Measurements from ENCODE around the gene SLC2A6. TPM values are rescaled to one million over a fixed set of nuclear protein-coding genes. Genes with fewer than 3 reads are reported as not detected.

Gene SLC2A6
- total RNA-seq, 1 donor from 2014 or later = 13.7 TPM

DNA sequence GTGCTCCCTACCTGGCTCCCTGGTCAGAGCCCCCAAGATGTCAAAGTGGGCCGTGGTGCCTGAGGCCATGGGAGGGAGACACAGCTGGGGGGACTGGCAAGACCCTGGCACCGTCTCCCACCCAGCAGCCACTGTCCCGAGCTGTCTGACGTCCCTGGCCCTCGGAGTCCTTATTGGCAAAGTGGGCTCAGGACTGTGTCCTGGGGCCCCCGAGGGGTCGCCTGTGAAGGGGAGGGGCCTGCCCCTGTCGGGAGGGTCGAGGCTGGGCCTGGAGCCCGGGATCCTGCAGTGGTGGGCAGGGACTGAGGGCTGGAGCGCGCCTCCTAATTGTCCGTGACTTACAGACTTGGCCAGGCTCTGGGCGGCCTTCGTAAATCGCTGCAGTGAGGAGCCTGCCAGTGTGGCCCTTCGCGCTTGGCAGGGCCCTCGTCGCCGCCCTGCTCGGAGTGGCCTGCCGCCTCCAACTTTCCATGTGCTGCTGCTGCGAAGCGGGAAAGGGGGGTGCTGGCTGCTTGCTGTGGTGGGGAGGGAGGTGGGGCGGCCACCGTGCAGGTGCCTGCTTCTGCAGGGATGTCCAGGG is 32.1 kb upstream of the SLC2A6 start:
- no peaks in the 10 kb centered on the region for H3K36me3 Mint-ChIP-seq (ENCODE audit: low read depth)
- DNase-seq (ENCODE audit: low spot score) = no peak
- no peak for TF ChIP-seq CTCF (IDR thresholded peaks at IDR 0.05)
- H3K4me3 Mint-ChIP-seq (ENCODE audit: unreplicated experiment) = no peak overlapping the region
- no peak overlapping the region for H3K27ac Mint-ChIP-seq (ENCODE audit: unreplicated experiment)
- H3K27me3 Mint-ChIP-seq (ENCODE audit: low read depth) = no peaks in the 10 kb centered on the region
- peaks cover 36% of the 10 kb centered on the region for H3K4me1 Mint-ChIP-seq (ENCODE audit: low read depth)
- H3K9me3 Mint-ChIP-seq (ENCODE audit: low read depth) = no peaks in the 10 kb centered on the region

DNA sequence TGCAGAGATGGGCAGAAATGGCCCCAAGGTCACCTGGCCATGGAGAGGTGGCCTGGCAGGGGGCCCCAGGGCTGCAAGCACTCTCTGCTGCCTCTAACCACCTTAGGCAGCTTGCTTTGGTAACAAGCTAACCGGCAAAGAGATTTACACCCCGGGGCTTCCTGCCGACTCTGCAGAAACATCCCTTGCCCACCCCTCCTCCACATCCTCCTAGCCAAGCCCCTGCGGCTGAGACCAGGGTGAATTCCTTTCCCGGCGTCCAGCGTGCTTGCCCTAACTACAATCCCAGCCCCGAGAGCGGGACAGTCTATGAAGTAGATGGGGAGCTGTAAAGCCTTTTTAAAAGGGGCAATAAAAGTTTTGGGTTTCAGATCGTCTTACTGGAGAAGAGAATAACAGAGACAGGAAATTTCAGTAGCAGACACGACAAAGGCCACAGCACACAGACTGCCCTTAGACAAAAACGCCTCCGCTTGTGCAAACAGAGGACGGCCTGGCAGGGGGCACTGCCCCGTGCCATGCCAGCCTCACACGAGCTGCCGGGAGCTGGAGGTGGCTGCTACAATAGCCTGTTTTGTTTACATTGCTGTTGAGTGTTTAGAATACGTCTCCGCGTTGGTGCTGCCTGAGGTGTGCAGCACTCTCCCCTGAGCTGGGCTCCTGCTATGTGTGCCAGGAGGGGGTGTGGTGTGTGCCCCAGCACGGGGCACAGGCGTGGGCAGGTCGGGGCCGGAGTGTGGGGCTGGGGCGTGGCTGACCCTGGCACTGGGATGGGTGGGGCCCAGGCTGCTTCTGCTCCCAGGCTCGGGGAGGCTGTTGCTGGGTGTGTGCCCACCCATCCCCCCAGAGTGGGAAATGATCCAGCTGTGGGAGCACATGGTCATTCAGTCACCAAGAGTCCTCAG is 30.5 kb upstream of the SLC2A6 start:
- peaks cover 36% of the 10 kb centered on the region for H3K4me1 Mint-ChIP-seq (ENCODE audit: low read depth)
- peak; percentile 49 for TF ChIP-seq CTCF (IDR thresholded peaks at IDR 0.05)
- peak overlapping the region; percentile 20 for H3K27ac Mint-ChIP-seq (ENCODE audit: unreplicated experiment)
- H3K36me3 Mint-ChIP-seq (ENCODE audit: low read depth) = no peaks in the 10 kb centered on the region
- H3K9me3 Mint-ChIP-seq (ENCODE audit: low read depth) = no peaks in the 10 kb centered on the region
- no peak for DNase-seq (ENCODE audit: low spot score)
- H3K27me3 Mint-ChIP-seq (ENCODE audit: low read depth) = no peaks in the 10 kb centered on the region
- H3K4me3 Mint-ChIP-seq (ENCODE audit: unreplicated experiment) = peak overlapping the region; percentile 47

DNA sequence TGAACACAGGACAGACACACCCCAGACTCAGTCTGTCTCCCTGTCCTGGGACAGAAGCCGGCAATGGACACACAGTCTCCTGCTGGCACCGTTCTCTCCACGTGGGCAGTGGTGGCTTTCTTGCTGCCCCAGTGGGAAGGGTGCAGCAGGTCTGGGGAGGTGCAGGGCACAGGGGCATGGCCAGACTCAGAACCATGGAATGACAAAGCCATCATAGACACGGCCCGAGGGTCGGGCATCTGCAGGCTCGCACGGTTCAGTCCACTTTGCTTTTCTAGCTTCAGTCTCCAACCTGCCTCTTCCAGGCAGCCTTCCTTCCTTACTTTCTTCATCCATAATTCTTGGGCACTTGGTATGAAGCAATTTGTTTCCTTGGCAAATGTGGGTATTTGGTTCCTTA is 29.1 kb upstream of the SLC2A6 start:
- Mint-ChIP-seq H3K27me3 (ENCODE audit: low read depth) (peaks cover 2% of the 10 kb centered on the region), H3K27ac (ENCODE audit: unreplicated experiment) (no peak overlapping the region), H3K4me3 (ENCODE audit: unreplicated experiment) (no peak overlapping the region), H3K4me1 (ENCODE audit: low read depth) (peaks cover 29% of the 10 kb centered on the region), H3K9me3 (ENCODE audit: low read depth) (no peaks in the 10 kb centered on the region), H3K36me3 (ENCODE audit: low read depth) (peaks cover 1% of the 10 kb centered on the region)
- no peak for TF ChIP-seq CTCF (IDR thresholded peaks at IDR 0.05)
- DNase-seq (ENCODE audit: low spot score) = no peak

DNA sequence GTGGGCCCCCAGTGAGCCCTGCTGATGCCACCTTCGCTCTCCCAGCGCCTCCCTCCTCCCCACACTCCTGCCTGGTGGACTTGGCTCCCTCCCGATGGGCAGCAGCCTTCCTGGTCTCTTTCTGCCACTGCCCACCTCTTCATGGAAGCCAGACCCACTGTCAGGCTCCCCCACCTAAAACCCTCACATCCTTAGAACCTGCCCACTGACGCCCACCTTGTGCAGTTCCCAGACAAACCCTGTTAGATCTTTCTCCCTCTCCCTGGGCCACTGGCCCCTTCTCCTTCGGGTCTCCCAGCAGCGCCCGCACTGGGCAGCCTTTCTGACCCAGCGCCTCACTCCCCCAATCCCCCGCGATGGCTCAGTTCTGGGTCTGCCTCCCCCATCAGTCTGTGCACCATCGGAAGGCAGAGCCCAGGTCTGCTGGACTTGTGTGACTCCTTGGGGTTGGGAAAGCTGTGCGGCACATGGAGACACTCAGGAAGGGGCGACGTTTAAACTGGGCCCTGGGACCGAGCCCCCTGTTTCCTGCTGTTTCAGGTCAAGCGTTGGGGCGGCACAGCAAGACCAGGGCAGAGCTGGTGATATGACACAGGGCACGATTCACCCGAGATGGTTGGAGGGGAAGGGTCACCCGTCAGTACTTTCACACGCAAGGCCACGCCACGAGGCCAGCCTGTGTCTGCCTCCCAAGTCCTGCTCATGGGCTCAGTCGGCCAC is 28.5 kb upstream of the SLC2A6 start:
- Mint-ChIP-seq H3K9me3 (ENCODE audit: low read depth) (peaks cover 4% of the 10 kb centered on the region), H3K4me3 (ENCODE audit: unreplicated experiment) (no peak overlapping the region), H3K27ac (ENCODE audit: unreplicated experiment) (no peak overlapping the region), H3K4me1 (ENCODE audit: low read depth) (peaks cover 29% of the 10 kb centered on the region), H3K27me3 (ENCODE audit: low read depth) (peaks cover 2% of the 10 kb centered on the region), H3K36me3 (ENCODE audit: low read depth) (peaks cover 2% of the 10 kb centered on the region)
- TF ChIP-seq CTCF (IDR thresholded peaks at IDR 0.05) = no peak
- no peak for DNase-seq (ENCODE audit: low spot score)

GRCh38 chr9:133506653-133507038 is 27.7 kb upstream of the SLC2A6 start:
- no peak overlapping the region for H3K27ac Mint-ChIP-seq (ENCODE audit: unreplicated experiment)

More at GRCh38 chr9:133506653-133507038, 27.7 kb upstream of the SLC2A6 start:
- H3K4me1 Mint-ChIP-seq (ENCODE audit: low read depth) = peaks cover 29% of the 10 kb centered on the region
- peaks cover 2% of the 10 kb centered on the region for H3K27me3 Mint-ChIP-seq (ENCODE audit: low read depth)
- peaks cover 8% of the 10 kb centered on the region for H3K36me3 Mint-ChIP-seq (ENCODE audit: low read depth)
- no peak for DNase-seq (ENCODE audit: low spot score)
- peak; percentile 49 for TF ChIP-seq CTCF (IDR thresholded peaks at IDR 0.05)
- peaks cover 10% of the 10 kb centered on the region for H3K9me3 Mint-ChIP-seq (ENCODE audit: low read depth)
- no peak overlapping the region for H3K4me3 Mint-ChIP-seq (ENCODE audit: unreplicated experiment)

Measured in chondrocyte (in vitro differentiated cells).